ENCODE measurements around the gene EPS8L1.
"Not testable (repeated sequence)": the region's sequence is repeated elsewhere in the genome, so short reads cannot be mapped to it uniquely, and the experiment has no call there.

EPS8L1 gene

DNA sequence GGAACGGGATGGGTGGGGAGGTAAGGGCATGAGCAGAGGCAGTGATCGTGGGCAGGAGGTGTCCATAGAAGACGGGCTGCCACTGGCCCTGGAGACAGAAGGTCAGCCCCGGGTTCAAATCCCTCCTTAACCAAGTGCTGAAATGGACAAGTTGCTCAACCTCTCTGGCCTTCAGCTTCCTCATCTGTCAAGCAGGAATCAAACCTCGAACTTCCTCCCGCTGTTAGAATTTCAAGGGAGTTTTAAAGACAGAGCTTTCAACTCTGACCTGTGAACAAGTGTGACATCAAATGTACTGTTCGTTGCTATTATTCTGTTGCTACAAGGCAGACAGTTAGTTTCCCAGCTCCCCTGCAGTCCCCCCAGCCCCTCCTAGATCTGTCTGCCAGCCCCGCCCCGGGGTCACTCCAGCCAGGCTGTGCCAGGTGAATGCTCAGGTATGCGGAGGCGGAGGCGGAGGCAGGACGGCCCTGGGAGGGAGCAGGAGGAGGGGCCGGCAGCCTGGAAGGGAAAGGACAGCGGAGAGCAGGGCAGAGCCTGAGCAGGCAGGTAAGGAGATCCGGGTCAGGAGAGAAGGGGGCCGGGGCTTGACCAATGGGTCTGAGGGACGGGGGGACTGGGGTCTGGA, at the start of gene EPS8L1:
EPS8L1 (plus strand) TSS at position 499 of the 628 bp plus-strand sequence. CDS start 576 bp downstream, outside the sequence.
- peak; percentile 66 to 71 for DNase-seq

DNA sequence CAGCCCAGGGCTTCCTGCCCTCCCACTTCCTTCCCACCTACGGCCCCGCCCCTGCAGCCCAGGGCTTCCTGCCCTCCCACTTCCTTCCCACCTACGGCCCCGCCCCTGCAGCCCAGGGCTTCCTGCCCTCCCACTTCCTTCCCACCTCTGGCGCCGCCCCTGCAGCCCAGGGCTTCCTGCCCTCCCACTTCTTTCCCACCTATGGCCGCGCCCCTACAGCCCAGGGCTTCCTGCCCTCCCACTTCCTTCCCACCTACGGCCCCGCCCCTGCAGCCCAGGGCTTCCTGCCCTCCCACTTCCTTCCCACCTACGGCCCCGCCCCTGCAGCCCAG, 48.6 kb upstream of the EPS8L1 start:
- not testable (repeated sequence) for DNase-seq

DNA sequence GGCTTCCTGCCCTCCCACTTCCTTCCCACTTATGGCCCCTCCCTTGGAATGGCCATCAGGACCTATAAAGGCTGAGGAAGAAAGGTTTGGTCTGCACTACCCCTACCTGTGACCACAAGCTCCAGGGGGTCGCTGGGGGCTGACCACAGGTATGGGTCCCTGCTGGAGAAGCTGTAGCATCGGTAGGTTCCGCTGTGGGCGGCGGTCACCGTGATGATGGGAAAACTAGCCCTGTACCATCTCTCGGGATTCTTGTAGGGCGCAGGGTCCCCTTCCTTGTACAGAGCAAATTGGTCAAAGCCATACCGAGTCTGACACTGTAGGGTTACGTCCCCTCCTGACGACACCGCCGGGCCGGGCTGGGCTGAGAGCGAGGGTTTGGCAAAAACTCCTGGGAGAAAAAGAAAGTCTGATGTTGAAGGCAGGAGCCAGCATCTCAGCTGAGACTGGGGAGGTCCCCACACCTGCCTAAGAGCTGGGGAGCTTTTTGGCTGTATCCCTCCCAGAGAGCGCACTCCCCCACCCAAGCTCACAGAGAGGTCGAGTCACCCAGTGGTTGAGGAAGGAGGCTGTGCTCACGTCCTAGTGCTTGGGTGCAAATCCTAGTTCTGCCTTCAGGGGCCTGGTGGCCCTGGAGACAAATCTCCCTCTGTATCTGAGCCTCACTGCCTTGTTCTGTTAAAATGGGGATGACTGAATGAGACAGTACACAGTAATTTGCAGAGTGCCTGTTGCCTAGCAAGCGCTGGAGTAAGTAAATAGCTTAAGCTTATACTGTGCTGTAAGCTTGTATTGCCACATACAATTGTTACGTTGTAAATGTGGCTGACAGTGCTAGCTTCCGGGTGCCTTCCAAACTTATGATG, 48.0 kb upstream of the EPS8L1 start:
- DNase-seq, result peak in 1 of 2 donors; percentile 16

DNA sequence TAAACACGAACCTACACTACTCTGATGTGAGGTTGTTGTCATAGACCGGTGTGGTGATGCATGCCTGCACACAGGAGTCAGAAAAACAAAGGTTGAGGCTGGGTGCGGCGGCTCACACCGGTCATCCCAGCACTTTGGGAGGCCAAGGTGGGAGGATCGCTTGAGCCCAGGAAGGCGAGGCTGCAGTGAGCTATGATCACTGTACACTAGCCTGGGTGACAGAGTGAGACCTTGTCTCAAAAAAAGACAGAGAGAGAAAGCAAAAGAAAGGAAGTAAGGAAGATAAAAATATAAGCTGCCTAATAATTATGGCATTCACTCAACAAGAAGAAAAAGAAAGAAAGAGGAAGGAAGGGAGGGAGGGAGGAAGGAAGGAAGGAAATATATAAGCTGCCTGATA, 46.9 kb upstream of the EPS8L1 start:
- no peak for DNase-seq

DNA sequence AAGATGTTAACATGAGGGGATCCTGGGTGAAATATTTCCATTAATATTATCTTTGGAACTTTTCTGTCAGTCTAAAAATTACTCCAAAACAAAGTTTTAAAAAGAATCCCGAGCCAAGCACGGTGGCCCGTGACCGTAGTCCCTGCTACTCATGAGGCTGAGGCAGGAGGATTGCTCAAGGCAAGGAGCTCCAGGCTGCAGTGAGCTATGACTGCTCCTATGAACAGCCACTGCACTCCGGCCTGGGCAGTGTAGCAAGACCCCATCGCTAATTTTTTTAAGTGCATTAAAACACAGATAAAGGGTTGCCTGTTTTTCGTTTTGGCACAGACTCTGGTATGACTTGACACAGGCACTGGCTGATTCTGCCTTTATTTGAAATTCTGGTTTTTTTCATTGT, 44.5 kb upstream of the EPS8L1 start:
- no peak for DNase-seq

DNA sequence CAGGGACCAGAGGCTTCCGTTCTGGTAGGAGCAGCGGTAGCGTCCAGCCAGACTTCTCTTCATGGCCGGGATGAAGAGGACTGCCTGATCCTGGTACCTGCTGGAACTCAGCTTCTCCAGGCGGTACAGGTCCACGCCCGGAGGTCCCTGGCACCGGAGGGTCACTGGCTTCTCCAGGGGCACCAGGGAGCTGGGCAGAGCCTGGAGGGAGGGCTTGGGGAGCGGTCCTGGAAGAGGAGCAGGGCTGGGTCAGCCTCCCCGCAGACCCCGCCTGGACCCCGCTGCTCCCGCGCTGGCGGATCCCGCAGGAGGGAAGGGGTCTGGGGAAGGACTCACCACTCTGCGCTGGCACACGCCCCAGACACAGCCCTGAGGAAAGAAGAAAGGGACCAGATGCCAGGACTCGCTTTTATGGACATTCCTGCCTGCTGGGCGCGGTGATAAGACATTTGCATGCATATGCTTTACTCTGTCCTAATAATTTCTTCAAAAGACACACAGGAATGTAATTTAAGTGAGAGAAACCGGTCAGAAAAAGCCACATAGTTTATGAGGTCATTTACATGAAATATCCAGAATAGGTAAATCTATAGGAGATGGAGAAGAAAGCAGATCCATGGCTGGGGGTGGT, 43.4 kb upstream of the EPS8L1 start:
- DNase-seq, result no peak

DNA sequence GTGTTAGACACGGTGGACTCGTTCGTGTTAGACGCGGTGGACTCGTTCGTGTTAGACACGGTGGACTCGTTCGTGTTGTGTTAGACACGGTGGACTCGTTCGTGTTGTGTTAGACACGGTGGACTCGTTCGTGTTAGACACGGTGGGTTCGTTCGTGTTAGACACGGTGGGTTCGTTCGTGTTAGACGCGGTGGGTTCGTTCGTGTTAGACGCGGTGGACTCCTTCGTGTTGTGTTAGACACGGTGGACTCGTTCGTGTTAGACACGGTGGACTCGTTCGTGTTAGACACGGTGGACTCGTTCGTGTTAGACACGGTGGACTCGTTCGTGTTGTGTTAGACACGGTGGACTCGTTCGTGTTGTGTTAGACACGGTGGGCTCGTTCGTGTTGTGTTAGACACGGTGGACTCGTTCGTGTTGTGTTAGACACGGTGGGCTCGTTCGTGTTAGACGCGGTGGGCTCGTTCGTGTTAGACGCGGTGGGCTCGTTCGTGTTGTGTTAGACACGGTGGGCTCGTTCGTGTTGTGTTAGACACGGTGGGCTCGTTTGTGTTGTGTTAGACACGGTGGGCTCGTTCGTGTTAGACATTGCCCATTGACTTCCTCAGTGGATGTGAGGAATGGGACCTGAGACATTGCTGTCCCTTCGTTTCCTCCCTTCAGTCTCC, 42.6 kb upstream of the EPS8L1 start:
- DNase-seq, result not testable (repeated sequence)

DNA sequence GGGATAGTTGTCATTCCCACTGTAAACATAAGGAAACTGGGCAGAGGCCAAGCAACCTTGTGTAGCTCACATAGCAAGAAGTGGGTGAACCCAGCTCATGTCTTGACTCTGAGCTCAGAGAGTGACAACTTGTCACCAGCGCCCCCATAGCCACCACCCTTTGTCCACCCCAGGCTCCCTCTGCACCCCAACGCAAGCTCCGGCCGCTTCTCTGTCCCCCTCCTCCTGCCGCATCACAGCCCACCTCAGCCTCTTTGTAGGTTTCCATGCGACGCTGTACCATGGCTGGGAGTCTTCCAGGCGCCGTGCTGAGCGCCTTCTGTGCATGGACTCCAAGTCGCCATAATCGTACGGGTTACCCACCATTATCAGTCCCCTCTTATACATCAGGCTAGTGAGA, 40.9 kb upstream of the EPS8L1 start:
- DNase-seq, result no peak

DNA sequence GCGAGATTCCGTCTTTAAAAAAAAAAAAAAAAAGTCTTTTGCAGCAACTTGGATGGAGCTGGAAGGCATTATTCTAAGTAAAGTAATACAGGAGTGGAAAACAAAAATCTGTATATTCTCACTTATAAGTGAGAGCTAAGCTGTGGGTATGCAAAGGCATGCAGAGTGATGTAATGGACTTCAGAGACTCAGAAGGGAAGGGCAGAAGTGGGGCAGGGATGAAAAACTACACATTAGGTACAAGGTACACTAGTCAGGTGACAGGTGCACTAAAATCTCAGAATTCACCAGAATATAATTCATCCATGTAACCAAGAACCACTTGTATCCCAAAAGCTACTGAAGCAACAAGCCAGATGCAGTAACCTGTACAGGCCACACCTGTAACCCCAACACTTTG, 39.6 kb upstream of the EPS8L1 start:
- no peak for DNase-seq

DNA sequence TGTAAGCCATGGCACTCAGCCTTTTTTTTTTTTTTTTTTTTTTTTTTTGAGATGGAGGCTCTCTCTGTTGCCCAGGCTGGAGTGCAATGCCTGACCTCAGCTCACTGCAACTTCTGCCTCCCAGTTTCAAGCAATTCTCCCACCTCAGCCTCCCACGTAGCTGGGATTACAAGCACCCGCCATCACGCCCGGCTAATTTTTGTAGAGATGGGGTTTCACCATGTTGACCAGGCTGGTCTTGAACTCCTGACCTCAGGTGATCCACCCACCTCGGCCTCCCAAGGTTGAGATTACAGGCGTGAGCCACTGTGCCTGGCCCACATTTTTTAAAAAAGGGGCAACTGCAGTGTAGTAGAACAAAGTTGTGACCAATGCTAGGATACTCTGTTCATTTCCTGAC, 38.1 kb upstream of the EPS8L1 start:
- not testable (repeated sequence) for DNase-seq

DNA sequence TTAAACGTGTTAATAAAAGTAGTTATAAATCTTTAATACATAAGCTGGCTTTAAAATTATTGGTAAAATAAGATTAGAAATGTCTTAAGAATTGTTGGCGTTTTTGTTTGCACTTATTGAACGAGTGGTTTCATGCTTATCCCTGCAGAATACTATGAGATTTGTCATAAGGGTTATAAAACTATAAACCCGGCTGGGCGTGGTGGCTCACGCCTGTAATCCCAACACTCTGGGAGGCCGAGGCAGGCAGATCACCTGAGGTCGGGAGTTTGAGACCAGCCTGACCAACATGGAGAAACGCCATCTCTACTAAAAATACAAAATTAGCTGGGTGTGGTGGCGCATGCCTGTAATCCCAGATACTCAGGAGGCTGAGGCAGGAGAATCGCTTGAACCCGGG, 35.0 kb upstream of the EPS8L1 start:
- not testable (repeated sequence) for DNase-seq

DNA sequence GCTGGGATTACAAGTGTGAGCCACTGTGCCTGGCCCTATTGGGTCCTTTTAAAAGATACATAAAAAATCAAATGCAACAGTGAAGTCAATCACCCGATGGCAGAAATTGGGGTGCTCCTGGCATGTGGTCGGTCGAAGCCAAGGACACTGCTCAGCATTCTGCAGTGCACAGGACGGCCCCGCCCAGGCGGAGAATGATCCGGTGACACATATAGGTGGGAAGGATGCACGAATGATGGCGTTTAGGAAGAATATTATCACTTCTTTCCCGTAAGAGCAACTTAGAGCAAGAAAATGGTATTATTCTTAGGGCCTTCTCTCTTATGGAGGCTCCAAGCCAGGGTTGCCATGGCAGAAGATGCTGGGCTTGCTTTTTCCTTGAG, 34.4 kb upstream of the EPS8L1 start:
- no peak for DNase-seq

DNA sequence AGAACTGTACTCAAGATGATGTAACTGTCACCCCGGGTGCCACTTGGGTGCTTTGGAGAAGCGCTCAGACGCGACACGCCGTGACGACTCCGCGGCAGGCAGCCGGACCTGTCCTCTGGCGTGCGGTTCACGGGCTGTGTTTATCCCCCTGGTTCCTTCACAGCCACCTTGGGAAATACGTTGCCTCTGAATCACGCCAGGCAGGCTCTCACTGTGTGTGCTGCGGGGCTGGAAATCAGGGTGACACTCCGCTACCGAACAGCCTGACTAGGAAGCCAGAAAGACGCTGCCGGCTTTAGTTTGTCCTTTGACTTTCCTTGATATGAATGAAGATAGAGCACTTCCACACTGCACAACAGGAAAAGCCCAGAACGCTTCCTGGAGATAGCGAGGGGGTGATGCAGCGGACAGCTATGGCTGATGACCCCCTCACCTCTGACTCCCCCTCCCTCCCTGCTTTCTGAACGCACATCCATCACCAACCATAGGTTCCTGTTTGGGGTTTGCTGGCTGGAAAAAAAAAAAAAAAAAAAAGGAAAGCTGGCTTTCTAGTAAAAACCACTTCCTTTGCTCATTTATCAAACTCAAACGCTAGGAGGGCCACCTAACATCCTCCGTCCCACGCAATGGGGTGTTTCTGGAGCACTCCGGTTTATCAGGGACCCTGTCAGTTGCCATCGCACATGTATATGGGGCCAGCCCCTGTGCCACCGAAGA, 33.9 kb upstream of the EPS8L1 start:
- DNase-seq, result no peak

DNA sequence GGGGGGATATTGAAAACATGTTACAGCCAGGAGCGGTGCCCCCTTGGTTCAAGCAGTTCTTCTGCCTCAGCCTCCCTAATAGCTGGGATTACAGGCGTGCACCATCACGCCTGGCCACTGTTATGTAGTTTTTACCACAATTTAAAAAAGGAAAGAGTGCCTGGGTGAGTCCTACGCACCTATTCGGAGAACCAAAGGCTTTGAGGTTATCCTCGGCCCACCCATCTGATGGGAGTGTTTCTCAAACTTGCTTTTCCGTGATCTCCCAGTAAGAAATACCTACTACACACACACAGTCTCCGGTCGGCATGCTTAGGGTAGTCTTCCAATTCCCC, 33.4 kb upstream of the EPS8L1 start:
- no peak for DNase-seq

DNA sequence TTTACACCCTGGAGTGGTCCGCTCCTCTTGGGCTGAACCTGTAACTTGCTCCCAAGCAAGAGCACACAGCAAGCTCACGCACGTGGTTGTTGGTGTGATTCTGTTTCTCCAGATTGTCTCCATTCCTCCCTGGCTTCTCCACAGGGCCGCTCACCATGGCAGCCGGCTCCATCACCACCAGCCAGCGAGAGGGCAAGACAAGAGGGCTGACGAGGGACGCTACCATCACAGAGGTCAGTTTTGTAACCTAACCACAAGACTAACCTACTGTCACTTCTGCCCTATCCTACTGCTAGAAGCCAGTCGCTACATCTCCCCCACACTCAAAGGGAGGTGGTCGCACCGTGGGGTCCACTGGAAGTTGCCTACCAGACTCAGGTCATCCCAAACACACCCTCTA, 33.0 kb upstream of the EPS8L1 start:
- DNase-seq, result no peak

DNA sequence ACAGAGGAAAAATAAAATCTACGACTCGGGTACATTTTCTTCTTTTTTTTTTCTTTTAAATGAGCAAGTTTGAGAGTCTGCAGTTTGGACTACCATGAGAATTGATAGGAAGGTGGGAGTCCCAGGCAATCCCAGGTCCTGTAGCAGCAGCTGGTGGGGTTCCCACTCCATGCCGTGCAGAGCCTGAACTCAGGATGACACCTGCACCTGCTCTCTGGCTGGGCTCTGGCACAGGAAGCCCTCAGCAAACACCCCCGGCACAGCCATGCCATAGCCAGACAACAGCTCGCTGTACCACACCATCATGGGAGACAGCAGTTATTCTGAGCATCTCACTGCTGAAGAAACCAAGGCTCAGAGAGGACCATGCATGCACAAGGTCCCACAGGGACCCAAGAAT, 31.4 kb upstream of the EPS8L1 start:
- DNase-seq, result no peak

DNA sequence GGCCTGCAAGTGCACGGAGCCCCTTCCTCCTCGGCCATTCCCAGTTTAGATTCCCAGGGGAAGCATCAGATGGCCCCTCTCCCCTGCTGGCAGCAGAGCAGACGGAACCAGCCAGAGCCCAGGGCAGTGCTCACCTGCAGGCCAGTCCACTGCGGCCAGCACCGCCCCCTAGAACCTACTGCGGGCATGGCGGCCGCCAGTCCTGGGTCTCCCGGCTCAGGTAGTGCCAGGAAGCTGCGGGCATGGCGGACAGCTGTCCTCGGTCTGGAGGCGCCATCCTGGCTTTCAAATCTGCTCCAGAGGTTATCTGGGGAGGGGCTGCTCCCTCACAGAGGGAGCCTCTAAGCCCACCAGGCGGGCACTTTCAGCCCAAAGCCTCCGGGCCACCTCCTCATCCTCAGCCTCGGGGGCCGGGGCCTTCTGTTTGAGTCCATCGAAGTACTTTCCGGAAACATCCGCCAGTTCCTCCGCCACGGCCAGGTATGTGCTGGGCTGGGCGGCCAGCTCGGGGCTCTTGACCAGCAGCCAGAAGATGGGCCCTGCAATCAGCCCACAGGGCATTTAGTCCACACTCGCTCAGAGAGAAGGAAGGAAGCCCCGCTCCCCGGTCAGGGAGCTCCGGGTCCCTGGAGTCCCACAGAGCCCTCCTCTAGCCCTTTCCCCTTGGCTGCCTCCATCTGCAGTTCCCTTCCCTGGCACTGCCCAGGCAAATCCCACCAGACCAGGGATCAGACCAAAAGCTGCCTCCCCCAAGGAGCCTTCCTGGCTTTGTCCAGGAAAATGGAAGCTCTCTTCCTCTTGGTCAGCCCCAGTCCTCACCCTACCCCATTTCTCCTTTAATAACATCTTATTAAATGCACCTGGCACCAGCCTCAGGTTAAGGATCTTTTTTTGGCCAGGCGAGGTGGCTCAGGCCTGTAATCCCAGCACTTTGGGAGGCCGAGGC, 30.6 kb upstream of the EPS8L1 start:
- no peak for DNase-seq

DNA sequence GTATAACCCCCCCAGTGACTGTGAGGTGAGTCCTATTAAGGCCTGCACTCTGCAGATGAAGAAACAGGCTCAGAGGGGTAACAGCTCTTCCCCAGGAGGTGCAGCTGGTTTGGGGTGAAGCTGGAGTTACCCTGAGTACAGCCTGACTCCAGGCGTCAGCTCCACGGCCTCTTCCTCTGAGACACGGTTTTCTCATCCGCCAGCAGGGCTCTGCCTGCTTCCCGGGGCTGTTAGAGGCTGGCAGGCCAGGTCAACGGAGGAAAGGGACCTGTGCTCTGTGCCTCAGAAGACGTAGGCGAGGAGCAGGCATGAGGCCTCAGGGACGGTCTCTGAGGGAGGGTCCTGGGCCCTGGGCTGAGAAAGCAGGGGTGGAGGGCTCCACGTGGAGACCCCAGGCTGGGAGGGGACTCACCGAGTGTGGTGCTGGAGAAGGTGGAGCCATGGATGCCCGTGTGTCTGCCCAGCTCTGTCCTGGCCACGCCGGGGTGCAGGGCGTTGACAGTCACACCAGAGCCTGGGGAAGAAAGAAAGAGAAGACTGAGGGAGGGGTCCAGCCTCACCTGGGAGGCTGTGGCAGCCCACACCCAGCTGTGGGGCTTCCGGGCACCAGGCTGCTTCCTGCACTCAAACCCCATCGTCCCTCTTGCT, 28.6 kb upstream of the EPS8L1 start:
- DNase-seq, result no peak

DNA sequence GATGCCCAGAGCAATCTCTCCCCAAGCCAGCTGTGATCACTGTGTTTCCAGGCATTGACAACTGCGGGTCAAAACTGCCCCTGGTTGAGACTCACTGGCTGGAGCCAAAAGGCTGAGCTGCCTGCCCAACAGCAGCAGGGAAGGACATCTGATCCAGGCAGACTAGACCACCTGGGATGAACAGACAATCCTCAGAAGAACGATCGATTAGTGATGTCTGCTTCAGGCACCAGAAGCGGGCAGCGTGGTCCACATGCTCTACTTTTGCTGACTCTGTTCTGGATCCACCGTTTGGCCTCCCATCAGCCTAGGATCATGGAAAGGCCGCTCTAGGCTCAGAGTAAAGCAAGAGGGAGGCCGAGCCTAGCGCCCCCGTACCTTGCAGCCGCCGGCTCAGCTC, 27.7 kb upstream of the EPS8L1 start:
- DNase-seq, result no peak

DNA sequence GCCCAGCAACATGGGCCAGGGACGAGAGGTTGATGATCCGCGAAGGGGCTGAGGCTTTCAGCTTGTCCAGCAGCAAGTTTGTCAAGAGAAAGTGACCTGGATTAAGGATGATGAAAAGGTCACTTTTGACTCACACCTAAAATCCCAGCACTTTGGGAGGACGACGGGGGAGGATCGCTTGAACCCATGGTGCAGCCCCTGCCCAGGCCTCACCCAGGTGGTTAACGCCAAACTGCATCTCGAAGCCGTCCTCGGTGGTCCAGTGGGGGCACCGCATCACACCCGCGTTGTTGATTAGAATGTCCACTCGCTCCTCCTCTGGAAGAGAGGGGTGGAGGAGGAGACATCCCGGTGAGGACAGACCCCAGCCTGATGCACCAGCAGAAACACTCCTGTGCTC, 27.2 kb upstream of the EPS8L1 start:
- DNase-seq, result no peak
